HCT116 (cell line): Measurements from ENCODE around the gene KLK6. TPM values are rescaled to one million over a fixed set of nuclear protein-coding genes. Genes with fewer than 3 reads are reported as not detected.

ENCODE experiments used
- ATAC-seq: fragments of 200-7000 bp; cut with Tn5 transposase; 2 replicates; pipeline ENCODE4 v1.9.1; 2020; ENCODE audit warnings: mild to moderate bottlenecking, moderate library complexity
- BruUV-seq: library from RNA; stranded (reverse); fragments of 400-500 nt; replicated peaks from 2 replicates; lab custom pipeline; 2021; lab: Mats Ljungman, UMichigan
- CTCF ChIA-PET: fragments of 300-600 bp; sonication (Branson Sonifier 250); formaldehyde crosslinking; loops from one replicate; lab custom pipeline; 2021; ENCODE audit warnings: antibody characterized with exemption; lab: Charles Lee
- POLR2A ChIA-PET: fragments of 300-600, 350-600 bp; sonication (Branson Sonifier 250); formaldehyde crosslinking; loops from one replicate; lab custom pipeline; 2021; ENCODE audit warnings: antibody characterized with exemption; lab: Charles Lee
- RAD21 ChIA-PET, 2 experiments: fragments of 300-600 bp; sonication (Branson Sonifier 250); formaldehyde crosslinking; loops; one replicate each; lab custom pipeline; 2023; ENCODE audit warnings: low total read pairs in 2 of 2; ENCODE audit not compliant: uncharacterized antibody in 2 of 2, unreplicated experiment in 2 of 2, low non-redundant PET in 1 of 2; lab: Charles Lee
- DNase-seq: peaks from one replicate; pipeline ENCODE4 v3.0.0-alpha.2; 2010; ENCODE audit warnings: low read depth, low spot score
- H2AFZ ChIP-seq: fragments of 200-600 bp; shearing (Covaris generic), sonication (generic); 2 replicates; pipeline ENCODE4 v1.6.1; 2017; ENCODE audit warnings: low read depth, mixed run types, mixed read lengths, antibody characterized with exemption, low read length; ENCODE audit not compliant: poor library complexity, severe bottlenecking
- H3K27ac ChIP-seq: 2 replicates; pipeline ENCODE4 v1.5.1; 2012; ENCODE audit warnings: low read depth, low read length
- H3K27me3 ChIP-seq: fragments of 200-600 bp; sonication (generic); 2 replicates; pipeline ENCODE4 v1.6.1; 2016; ENCODE audit warnings: mixed run types, low read length, mixed read lengths; ENCODE audit not compliant: insufficient read depth
- H3K36me3 ChIP-seq, 2 experiments: fragments of 200-500 bp in 1 of 2; fragments of 200-600 bp in 1 of 2; sonication (Bioruptor generic) in 1 of 2; sonication (generic) in 1 of 2; 2 replicates each; pipeline versions ENCODE4 v1.5.1 to v1.6.1; 2014 to 2016; ENCODE audit warnings: low read length in 2 of 2, inconsistent platforms in 1 of 2, mixed read lengths in 1 of 2, mixed run types in 1 of 2; ENCODE audit not compliant: insufficient read depth in 2 of 2, control insufficient read depth in 1 of 2
- H3K4me1 ChIP-seq, 2 experiments: fragments of 200-600 bp in 1 of 2; sonication (generic) in 1 of 2; 2 replicates each; pipeline versions ENCODE4 v1.5.1 to v1.6.1; 2012 to 2017; ENCODE audit warnings: low read length in 2 of 2, inconsistent platforms in 1 of 2, mild to moderate bottlenecking in 1 of 2, mixed read lengths in 1 of 2, mixed run types in 1 of 2, moderate library complexity in 1 of 2; ENCODE audit not compliant: insufficient read depth in 2 of 2, control insufficient read depth in 1 of 2
- H3K4me2 ChIP-seq: fragments of 200-600 bp; sonication (generic); 2 replicates; pipeline ENCODE4 v1.6.1; 2017; ENCODE audit warnings: mixed run types, low read length, mixed read lengths
- H3K4me3 ChIP-seq, 2 experiments: fragments of 200-600 bp in 1 of 2; sonication (generic) in 1 of 2; replicated peaks in 1 of 2; 2 replicates each; pipeline ENCODE4 v1.5.1; 2011 to 2016; ENCODE audit warnings: low read length in 2 of 2, control low read depth in 1 of 2, low read depth in 1 of 2, mild to moderate bottlenecking in 1 of 2, mixed read lengths in 1 of 2, mixed run types in 1 of 2
- H3K79me2 ChIP-seq: fragments of 200-600 bp; sonication (generic); 2 replicates; pipeline ENCODE4 v1.6.1; 2017; ENCODE audit warnings: mild to moderate bottlenecking, mixed run types, low read length, moderate library complexity, mixed read lengths; ENCODE audit not compliant: insufficient read depth
- H3K9ac ChIP-seq: fragments of 200-600 bp; sonication (generic); 2 replicates; pipeline ENCODE4 v1.6.1; 2016; ENCODE audit warnings: low read length, mixed read lengths
- H3K9me2 ChIP-seq: fragments of 200-600 bp; sonication (generic), shearing (Covaris generic); 2 replicates; pipeline ENCODE4 v1.6.1; 2017; ENCODE audit warnings: mixed run types, mild to moderate bottlenecking, moderate library complexity; ENCODE audit not compliant: insufficient read depth
- H3K9me3 ChIP-seq, 2 experiments: fragments of 200-500 bp in 1 of 2; fragments of 200-600 bp in 1 of 2; sonication (Bioruptor generic) in 1 of 2; sonication (generic) in 1 of 2; 2 replicates each; pipeline ENCODE4 v1.6.1; 2014 to 2017; ENCODE audit warnings: low read length in 2 of 2, mixed read lengths in 2 of 2, inconsistent platforms in 1 of 2, low read depth in 1 of 2, mild to moderate bottlenecking in 1 of 2, mixed run types in 1 of 2, moderate library complexity in 1 of 2; ENCODE audit not compliant: control insufficient read depth in 1 of 2, insufficient read depth in 1 of 2
- H4K20me1 ChIP-seq: fragments of 200-600 bp; sonication (generic), shearing (Covaris generic); 2 replicates; pipeline ENCODE4 v1.6.1; 2017; ENCODE audit warnings: mixed run types, mild to moderate bottlenecking, moderate library complexity; ENCODE audit not compliant: insufficient read depth
- ATF3 ChIP-seq: IDR thresholded peaks from 2 replicates; pipeline ENCODE4 v1.6.1; 2012
- CBX3 ChIP-seq: IDR thresholded peaks from 2 replicates; pipeline ENCODE4 v1.6.1; 2012; ENCODE audit warnings: low read depth
- CTCF ChIP-seq, 3 experiments: fragments of 200-600 bp in 1 of 3; sonication (generic) in 1 of 3; IDR thresholded peaks in 2 of 3; conservative IDR thresholded peaks in 1 of 3; 2 replicates each; pipeline ENCODE4 v1.5.1; 2012 to 2017; ENCODE audit warnings: low read depth in 2 of 3, low read length in 2 of 3, antibody characterized with exemption in 1 of 3, borderline replicate concordance in 1 of 3, control low read depth in 1 of 3, mild to moderate bottlenecking in 1 of 3, mixed read lengths in 1 of 3, mixed run types in 1 of 3, moderate library complexity in 1 of 3; ENCODE audit not compliant: insufficient read depth in 1 of 3
- EGR1 ChIP-seq: IDR thresholded peaks from 2 replicates; pipeline ENCODE4 v1.6.1; 2012; ENCODE audit warnings: low read depth
- EZH2 ChIP-seq: fragments of 200-600 bp; sonication (generic); IDR thresholded peaks from 2 replicates; pipeline ENCODE4 v1.6.1; 2017; ENCODE audit warnings: antibody characterized with exemption, mixed run types
- MAX ChIP-seq: IDR thresholded peaks from 2 replicates; pipeline ENCODE4 v1.6.1; 2012
- POLR2AphosphoS5 ChIP-seq: IDR thresholded peaks from 2 replicates; pipeline ENCODE4 v1.6.1; 2011; ENCODE audit warnings: mild to moderate bottlenecking, low read depth, low read length, moderate library complexity
- RAD21 ChIP-seq: IDR thresholded peaks from 2 replicates; pipeline ENCODE4 v1.6.1; 2012; ENCODE audit warnings: low read depth, mild to moderate bottlenecking
- SP1 ChIP-seq: IDR thresholded peaks from 2 replicates; pipeline ENCODE4 v1.6.1; 2012; ENCODE audit warnings: low read depth
- SRF ChIP-seq: IDR thresholded peaks from 2 replicates; pipeline ENCODE4 v1.6.1; 2012; ENCODE audit warnings: low read depth
- YY1 ChIP-seq: IDR thresholded peaks from 2 replicates; pipeline ENCODE4 v1.6.1; 2011; ENCODE audit warnings: low read length, low read depth, moderate library complexity, mild to moderate bottlenecking; ENCODE audit not compliant: insufficient replicate concordance; ENCODE audit errors: extremely low read depth
- ZBTB33 ChIP-seq: IDR thresholded peaks from 2 replicates; pipeline ENCODE4 v1.6.1; 2011; ENCODE audit warnings: mild to moderate bottlenecking, low read length, moderate library complexity; ENCODE audit not compliant: insufficient replicate concordance; ENCODE audit errors: extremely low read depth
- ZFX ChIP-seq: fragments of 450-650 bp; IDR thresholded peaks from 2 replicates; pipeline ENCODE4 v1.6.1; 2017
- ZNF274 ChIP-seq: fragments of 200-500 bp; sonication (Bioruptor generic); IDR thresholded peaks from 2 replicates; pipeline ENCODE4 v1.6.1; 2014; ENCODE audit warnings: mild to moderate bottlenecking, low read depth, low read length, inconsistent platforms
- intact Hi-C: fragments of 100-400 bp; cut with micrococcal nuclease; formaldehyde crosslinking; loops from 2 replicates; pipeline ENCODE4 v1.10.0; 2022
- total RNA-seq: library from RNA; stranded (reverse); gene quantifications from one replicate; pipeline ENCODE4 v1.2.1, GENCODE V29; 2021; ENCODE audit not compliant: unreplicated experiment

Gene KLK6
- total RNA-seq, 1 experiment from 2014 or later = 40.5 TPM

GRCh38 chr19:50963381-50963780, 6.0 kb downstream of the KLK6 start:
- Histone ChIP-seq H3K9me2 (no peaks in the 10 kb centered on the region), H3K4me1 (peaks cover 16 to 37% of the 10 kb centered on the region in 2 experiments), H2AFZ (no peak overlapping the region), H3K9me3 (no peaks in the 10 kb centered on the region), H4K20me1 (no peaks in the 10 kb centered on the region), H3K4me2 (no peak overlapping the region), H3K4me3 (no peak overlapping the region), H3K79me2 (no peaks in the 10 kb centered on the region), H3K36me3 (no peaks in the 10 kb centered on the region), H3K27me3 (no peaks in the 10 kb centered on the region), H3K9ac (no peak overlapping the region), H3K27ac (no peak overlapping the region)
- TF ChIP-seq YY1 (no peak), ZFX (no peak), ZNF274 (no peak), SP1 (no peak), RAD21 (no peak), ZBTB33 (no peak), EGR1 (no peak), POLR2AphosphoS5 (no peak), EZH2 (no peak), MAX (no peak), ATF3 (no peak), CBX3 (no peak), CTCF (IDR thresholded peaks at IDR 0.05 in 2 of 3, conservative IDR thresholded peaks at IDR 0.05 in 1 of 3; ENCODE audit: borderline replicate concordance in 1 of 3, insufficient read depth in 1 of 3, low read depth in 2 of 3, low read length in 2 of 3) (no peak), SRF (no peak)
- ChIA-PET POLR2A (no interaction called here), RAD21 (no interaction called here), CTCF (no interaction called here)
- ATAC-seq (no peak), DNase-seq (no peak)
- intact Hi-C loops = no loop called here
- BruUV-seq = no TSS peak
